Stromal cell of bone marrow (primary cell): ENCODE results near the gene ACSM5.
"Not testable (repeated sequence)": the region's sequence is repeated elsewhere in the genome, so short reads cannot be mapped to it uniquely, and the experiment has no call there.

Experiments used
- DNase-seq: peaks from one replicate; pipeline ENCODE4 v3.0.0-alpha.2; 2012; ENCODE audit warnings: low read depth

The ACSM5 gene

DNA sequence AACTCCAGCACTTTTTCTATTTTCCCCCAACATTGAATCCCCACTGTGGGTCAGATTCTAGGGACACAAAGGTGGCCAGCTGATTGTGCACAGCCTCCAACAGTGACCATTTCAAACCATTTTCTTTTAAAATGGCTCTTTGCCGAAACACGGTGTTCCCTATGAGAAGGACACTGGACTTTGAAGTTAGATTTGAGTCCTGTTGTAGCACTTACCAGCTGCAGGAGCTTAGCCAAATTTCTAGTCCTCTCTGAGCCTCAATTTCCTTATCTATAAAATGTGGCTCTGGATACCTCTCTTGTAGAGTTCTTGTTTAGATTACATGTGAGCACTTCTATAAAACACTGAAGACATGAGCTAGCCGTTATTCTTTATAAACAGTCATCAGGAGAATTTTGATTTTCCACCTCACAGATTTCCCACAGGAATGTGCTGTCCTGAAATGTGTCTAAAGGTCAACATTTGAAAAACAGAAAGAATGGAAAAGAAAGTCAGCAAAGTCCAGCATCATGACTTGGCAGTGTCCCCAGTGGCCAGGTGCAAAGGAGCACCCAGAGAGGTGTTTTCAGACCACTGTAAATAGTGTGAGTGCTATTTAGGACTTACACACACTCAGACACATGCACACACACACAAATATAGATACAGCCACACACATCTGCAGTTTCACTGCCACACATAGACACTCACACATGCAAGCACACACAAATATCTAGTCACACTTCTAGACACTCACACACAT lies 37.5 kb downstream of the ACSM5 start:
- DNase-seq, result not testable (repeated sequence)

DNA sequence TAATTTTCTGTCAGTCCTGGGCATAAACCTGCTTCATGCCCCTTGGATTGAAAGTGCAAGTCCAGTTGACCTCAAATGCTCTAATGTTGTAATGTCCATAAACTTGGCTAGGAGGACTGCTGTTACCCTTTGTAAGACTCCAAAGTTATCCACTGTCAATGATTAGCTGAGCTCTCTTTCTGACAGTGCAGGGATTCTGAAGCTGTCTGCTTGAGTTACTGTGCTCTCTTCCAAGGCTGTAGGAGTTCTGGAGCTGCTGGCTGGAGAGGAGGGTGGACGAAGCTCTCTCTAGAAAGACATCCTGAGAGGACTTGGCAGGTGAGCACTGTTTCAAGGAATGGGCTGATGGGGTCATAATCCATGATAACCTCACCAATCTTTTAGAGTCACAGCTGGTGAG lies 42.0 kb downstream of the ACSM5 start, which contains the start of gene ACSM2A:
Gene ACSM2A, plus strand, starts transcription at position 158 of the 400 bp plus-strand sequence. CDS start 8,594 bp downstream, outside the sequence.
- not testable (repeated sequence) for DNase-seq

DNA sequence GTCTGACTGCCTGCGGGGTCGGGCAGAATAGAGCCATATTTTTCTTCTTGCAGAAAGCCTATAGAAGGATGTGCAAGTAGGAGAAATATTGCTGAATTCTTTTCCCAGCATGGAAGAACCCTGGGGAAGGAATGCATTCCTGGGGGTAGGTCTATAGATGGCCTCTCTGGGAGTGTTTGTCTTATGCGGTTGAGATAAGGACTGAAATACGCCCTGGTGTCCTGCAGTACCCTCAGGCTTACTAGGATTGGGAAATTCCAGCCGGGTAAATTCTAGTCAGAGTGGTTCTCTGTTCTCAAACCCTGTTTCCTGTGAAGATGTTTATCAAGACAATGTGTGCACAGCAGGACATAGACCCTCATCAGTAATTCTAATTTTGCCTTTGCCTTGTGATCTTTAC lies 44.3 kb downstream of the ACSM5 start:
- DNase-seq, result not testable (repeated sequence)

DNA sequence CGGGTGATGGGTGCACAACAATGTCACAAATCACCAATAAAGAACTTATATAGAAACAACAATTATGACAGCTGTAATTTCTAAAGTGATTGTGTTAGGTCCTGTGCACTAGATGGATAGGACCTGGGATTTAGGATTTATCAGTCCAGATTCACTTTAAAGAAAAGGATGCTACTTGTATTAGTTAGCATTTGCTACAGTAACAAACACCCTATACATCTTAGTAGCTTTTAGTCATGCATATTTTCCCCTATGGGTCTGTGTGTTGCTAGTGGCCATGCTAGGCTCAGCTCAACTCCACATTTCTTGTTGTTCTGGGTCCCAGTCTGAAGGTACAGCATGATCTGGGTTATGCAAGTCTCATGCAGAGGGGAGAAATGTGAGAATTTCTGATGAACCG lies 49.9 kb downstream of the ACSM5 start:
- DNase-seq, result not testable (repeated sequence)

DNA sequence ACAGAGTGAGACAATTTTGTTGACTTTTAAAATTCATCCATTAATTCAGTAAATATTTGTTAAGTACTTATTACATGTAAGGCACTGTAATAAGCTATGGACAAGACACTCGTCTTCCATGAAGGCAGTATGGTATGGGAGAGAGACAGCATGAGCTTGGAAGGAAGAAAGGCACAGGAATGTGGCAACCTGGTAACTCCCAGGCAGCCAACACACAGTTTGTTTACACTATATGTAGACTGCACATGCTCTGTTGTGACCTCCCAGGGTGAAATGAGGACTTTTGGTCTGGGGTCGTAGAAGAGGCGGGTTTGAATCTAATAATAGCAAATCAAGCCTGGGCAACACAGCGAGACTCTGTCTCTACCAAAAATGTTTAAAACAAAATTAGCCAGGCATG lies 51.0 kb downstream of the ACSM5 start:
- DNase-seq, result not testable (repeated sequence)

DNA sequence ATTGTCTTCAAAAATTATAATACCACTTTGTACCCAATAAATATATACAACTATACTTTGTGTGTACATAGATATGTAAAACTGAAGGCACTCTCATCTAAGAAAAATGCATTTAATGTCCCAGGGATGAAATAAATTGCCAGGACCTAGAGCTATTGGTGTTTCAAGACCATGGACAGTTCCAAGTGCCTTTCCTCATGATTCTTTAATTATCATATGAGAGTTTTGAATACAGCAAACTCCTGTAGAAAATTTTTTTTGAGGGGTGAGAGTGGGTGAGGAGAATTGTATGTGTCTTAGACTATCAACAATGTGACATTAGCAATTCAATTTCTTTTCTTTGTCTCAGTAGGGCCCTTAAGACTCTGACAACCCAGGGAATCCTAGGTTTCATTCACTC lies 59.6 kb downstream of the ACSM5 start:
- not testable (repeated sequence) for DNase-seq

DNA sequence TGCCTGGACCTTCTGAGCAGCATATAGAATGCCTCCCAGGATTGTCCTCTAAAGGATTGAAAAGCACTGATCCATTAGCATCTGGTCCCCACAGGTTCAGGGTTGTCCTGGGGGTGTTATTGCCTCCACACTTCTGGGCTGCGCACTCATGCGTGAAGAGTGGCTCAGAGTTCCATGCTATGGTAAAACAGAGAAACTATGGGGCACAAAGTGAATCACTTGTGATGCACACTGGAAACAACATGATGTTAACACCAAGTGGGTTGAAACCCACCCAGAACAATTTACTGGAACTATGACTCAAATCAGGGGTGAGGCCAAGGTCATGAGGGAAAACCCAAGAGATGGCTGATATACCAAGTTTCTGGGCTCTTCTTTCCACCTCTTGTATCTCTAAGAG lies 60.6 kb downstream of the ACSM5 start:
- DNase-seq, result not testable (repeated sequence)

DNA sequence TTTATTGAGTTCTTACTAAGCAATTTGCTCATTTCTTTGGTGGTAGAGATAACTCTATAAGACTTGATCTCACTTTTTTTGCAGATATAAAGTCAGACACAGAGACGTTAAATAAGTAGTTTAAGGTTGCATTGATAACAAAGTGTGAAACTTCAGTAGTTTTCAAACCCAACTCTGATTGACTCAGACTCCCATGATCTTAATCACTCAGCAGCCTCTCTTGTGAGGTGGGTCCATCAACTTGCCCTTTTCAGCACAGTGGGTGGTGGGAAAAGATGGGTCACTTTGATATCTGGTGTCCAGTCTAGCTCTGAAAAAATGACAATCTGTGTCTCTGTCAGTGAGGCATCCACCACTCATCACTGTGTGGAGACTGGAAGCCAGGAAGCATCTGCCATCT lies 61.4 kb downstream of the ACSM5 start:
- not testable (repeated sequence) for DNase-seq

DNA sequence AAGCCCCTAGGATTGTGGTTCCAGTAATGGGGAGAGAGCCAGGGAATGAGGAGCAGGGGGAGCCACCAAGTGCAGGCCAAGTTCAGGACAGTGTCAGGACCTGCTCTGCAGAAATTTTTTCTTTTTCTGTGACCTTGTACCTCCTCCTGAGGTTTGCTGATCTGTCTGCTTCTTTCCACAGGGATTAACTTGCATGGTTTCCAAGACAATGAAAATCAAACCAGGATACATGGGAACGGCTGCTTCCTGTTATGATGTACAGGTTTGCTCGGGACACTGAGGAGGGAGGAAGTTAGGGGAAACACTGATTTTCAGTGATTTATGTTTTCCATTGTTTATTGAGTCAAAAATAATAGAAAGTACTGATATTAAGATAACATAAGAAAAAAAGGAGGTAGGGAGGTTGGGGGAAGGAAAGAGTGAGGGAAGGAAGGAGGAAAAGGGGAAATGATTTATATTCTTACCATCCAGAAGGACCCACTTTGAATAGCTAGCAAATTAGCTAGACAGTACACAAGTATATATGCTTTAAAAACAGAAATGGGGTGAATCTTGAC lies 67.9 kb downstream of the ACSM5 start:
- DNase-seq, result not testable (repeated sequence)

DNA sequence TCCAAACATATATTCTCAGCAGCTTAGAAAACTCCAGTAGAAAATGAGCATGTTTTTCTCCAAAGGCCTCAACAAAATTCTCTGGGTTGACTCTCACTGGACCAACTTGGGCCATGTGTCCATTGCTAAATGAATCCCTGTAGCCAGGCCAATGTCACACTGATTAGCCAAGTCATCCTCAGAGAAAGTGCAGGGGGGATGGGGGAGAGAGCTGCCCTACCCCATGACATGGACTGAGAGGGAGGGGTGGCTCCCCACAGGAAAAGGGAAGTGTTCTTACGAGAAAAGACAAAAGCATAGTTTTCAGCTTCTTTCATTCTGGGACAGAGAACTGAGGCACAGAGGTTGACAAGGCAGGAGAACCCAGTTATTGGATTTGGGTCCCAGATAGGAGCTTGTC lies 74.7 kb downstream of the ACSM5 start:
- DNase-seq, result not testable (repeated sequence)

DNA sequence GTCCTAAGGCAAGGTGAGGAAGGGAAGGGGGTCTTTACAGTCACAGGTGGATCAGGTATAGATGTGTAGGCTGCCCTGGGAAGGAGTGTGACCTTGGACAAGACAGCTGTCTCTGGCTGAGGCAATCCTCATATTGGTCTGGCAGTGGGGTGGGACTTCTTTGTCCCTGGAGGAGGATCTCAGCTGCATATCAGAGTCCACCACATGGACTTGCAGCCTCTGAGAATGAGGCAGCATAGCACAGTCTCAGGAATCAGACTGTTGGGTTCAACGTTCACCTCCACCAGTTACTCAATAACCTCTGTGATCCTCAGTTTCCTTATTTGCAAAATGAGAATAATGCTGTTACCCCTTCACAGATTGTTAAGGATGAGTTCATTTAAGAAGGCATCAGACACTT lies 75.4 kb downstream of the ACSM5 start:
- DNase-seq, result no peak

DNA sequence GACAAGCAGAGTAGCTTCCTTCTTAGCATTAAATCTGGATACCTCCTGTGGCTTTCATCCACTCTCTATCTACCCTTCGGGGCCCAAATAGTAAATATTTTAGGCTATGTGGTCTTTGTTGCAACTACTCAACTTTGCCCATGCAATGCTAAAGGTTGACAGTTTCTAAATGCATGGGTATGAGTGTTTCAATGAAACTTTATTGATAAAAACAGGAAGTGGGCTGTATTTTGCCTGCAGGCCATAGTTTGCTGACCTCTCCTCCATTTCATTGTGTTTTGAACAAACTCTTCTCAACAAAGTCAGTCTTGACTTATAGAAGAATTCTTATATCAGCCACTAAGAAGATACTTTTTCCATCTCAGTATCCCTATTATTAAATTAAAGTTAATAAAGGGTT lies 76.1 kb downstream of the ACSM5 start:
- DNase-seq, result no peak
